Caco-2 (cell line): ENCODE results near the gene GFRA1. TPM values are rescaled to one million over a fixed set of nuclear protein-coding genes. Genes with fewer than 3 reads are reported as not detected.

Experiments
- BruUV-seq: library from RNA; stranded (reverse); fragments of 400-500 nt; replicated peaks from 2 replicates; lab custom pipeline; 2021; lab: Mats Ljungman, UMichigan
- CTCF ChIA-PET: fragments of 300-600 bp; sonication (Branson Sonifier 250); formaldehyde crosslinking; loops from one replicate; lab custom pipeline; 2022; ENCODE audit warnings: antibody characterized with exemption; lab: Charles Lee
- POLR2A ChIA-PET: fragments of 300-600 bp; sonication (Branson Sonifier 250); formaldehyde crosslinking; loops from one replicate; lab custom pipeline; 2022; ENCODE audit warnings: antibody characterized with exemption; lab: Charles Lee
- DNase-seq, 2 experiments: peaks; one replicate each; pipeline versions ENCODE4 v3.0.0 to v3.0.0-alpha.2; 2020 to 2022
- H3K27me3 ChIP-seq: replicated peaks from 2 replicates; pipeline ENCODE4 v1.6.0; 2011; ENCODE audit warnings: low read length; ENCODE audit not compliant: control insufficient read depth, insufficient read depth
- H3K36me3 ChIP-seq: 2 replicates; pipeline ENCODE4 v1.5.1; 2011; ENCODE audit warnings: low read length; ENCODE audit not compliant: control insufficient read depth, insufficient read depth
- H3K4me1 ChIP-seq: fragments of 250-450 bp; sonication (Bioruptor Pico); 2 replicates; pipeline ENCODE4 v1.5.1; 2020; ENCODE audit warnings: mild to moderate bottlenecking
- H3K4me3 ChIP-seq: 2 replicates; pipeline ENCODE4 v1.5.1; 2011; ENCODE audit warnings: low read depth, mild to moderate bottlenecking, control low read depth, low read length
- H3K9me3 ChIP-seq: fragments of 250-450 bp; sonication (Bioruptor Pico); 2 replicates; pipeline ENCODE4 v1.5.1; 2020; ENCODE audit warnings: mild to moderate bottlenecking, moderate library complexity
- H3K27ac Mint-ChIP-seq: one replicate; pipeline ENCODE4 v1.8.0; 2022; ENCODE audit warnings: mixed read lengths; ENCODE audit not compliant: unreplicated experiment
- H3K27me3 Mint-ChIP-seq: one replicate; pipeline ENCODE4 v1.8.0; 2022; ENCODE audit warnings: mixed read lengths; ENCODE audit not compliant: insufficient read depth, unreplicated experiment
- H3K36me3 Mint-ChIP-seq: one replicate; pipeline ENCODE4 v1.8.0; 2022; ENCODE audit warnings: mild to moderate bottlenecking, mixed read lengths; ENCODE audit not compliant: insufficient read depth, unreplicated experiment
- H3K4me1 Mint-ChIP-seq: one replicate; pipeline ENCODE4 v1.8.0; 2022; ENCODE audit warnings: low read depth, mixed read lengths; ENCODE audit not compliant: unreplicated experiment
- H3K4me3 Mint-ChIP-seq: one replicate; pipeline ENCODE4 v1.8.0; 2022; ENCODE audit warnings: mild to moderate bottlenecking, moderate library complexity, mixed read lengths; ENCODE audit not compliant: unreplicated experiment
- H3K9me3 Mint-ChIP-seq: one replicate; pipeline ENCODE4 v1.8.0; 2022; ENCODE audit warnings: mixed read lengths; ENCODE audit not compliant: unreplicated experiment
- CTCF ChIP-seq, 2 experiments: fragments of 200-600 bp in 1 of 2; IDR thresholded peaks; 1 replicate in 1 of 2; 2 replicates in 1 of 2; pipeline versions ENCODE4 v1.5.1 to v1.8.0; 2011 to 2022; ENCODE audit warnings: antibody characterized with exemption in 1 of 2, control low read depth in 1 of 2, inconsistent platforms in 1 of 2, low read depth in 1 of 2, low read length in 1 of 2, mild to moderate bottlenecking in 1 of 2, moderate library complexity in 1 of 2; ENCODE audit not compliant: insufficient read depth in 1 of 2, severe bottlenecking in 1 of 2, unreplicated experiment in 1 of 2
- intact Hi-C: fragments of 100-400 bp; cut with micrococcal nuclease; formaldehyde crosslinking; loops from one replicate; pipeline ENCODE4 v1.10.0; 2022; ENCODE audit not compliant: unreplicated experiment
- total RNA-seq: library from RNA; stranded (reverse); gene quantifications from 2 replicates; pipeline ENCODE4 v1.2.3, GENCODE V29; 2022

GFRA1 gene
- total RNA-seq, 1 experiment from 2014 or later, result not detected

GRCh38 chr10:116069856-116070255, 203.2 kb downstream of the GFRA1 start:
- intact Hi-C loops, result no loop called here
- Mint-ChIP-seq H3K36me3 (no peaks in the 10 kb centered on the region), H3K4me3 (no peak overlapping the region), H3K27me3 (no peaks in the 10 kb centered on the region), H3K9me3 (no peaks in the 10 kb centered on the region), H3K4me1 (peaks cover 11% of the 10 kb centered on the region), H3K27ac (no peak overlapping the region)
- Histone ChIP-seq H3K36me3 (no peaks in the 10 kb centered on the region), H3K4me1 (peaks cover 15% of the 10 kb centered on the region), H3K4me3 (no peak overlapping the region), H3K27me3 (no peaks in the 10 kb centered on the region), H3K9me3 (no peaks in the 10 kb centered on the region)
- TF ChIP-seq CTCF (IDR thresholded peaks at IDR 0.05; ENCODE audit: insufficient read depth in 1 of 2, low read depth in 1 of 2, low read length in 1 of 2, severe bottlenecking in 1 of 2, unreplicated experiment in 1 of 2), result no peak
- DNase-seq, result no peak
- BruUV-seq, result no TSS peak
- POLR2A ChIA-PET, result no interaction called here
- CTCF ChIA-PET, result no interaction called here

GRCh38 chr10:116067825-116068224, 205.2 kb downstream of the GFRA1 start:
- H3K36me3 ChIP-seq, result no peaks in the 10 kb centered on the region
- no peak for TF ChIP-seq CTCF (IDR thresholded peaks at IDR 0.05; ENCODE audit: insufficient read depth in 1 of 2, low read depth in 1 of 2, low read length in 1 of 2, severe bottlenecking in 1 of 2, unreplicated experiment in 1 of 2)
- H3K27me3 ChIP-seq, result no peaks in the 10 kb centered on the region
- Mint-ChIP-seq H3K4me3 (no peak overlapping the region), H3K36me3 (no peaks in the 10 kb centered on the region), H3K4me1 (peaks cover 11% of the 10 kb centered on the region), H3K27ac (no peak overlapping the region), H3K9me3 (no peaks in the 10 kb centered on the region), H3K27me3 (no peaks in the 10 kb centered on the region)
- ChIA-PET POLR2A (no interaction called here), CTCF (no interaction called here)
- BruUV-seq, result no TSS peak
- no peak overlapping the region for H3K4me3 ChIP-seq
- DNase-seq, result no peak
- no peaks in the 10 kb centered on the region for H3K9me3 ChIP-seq
- intact Hi-C loops, result no loop called here
- peaks cover 20% of the 10 kb centered on the region for H3K4me1 ChIP-seq

- Histone ChIP-seq H3K9me3 (no peaks in the 10 kb centered on the region), H3K4me3 (no peak overlapping the region), H3K27me3 (no peaks in the 10 kb centered on the region), H3K36me3 (no peaks in the 10 kb centered on the region), H3K4me1 (peaks cover 18% of the 10 kb centered on the region)
- Mint-ChIP-seq H3K9me3 (no peaks in the 10 kb centered on the region), H3K4me3 (no peak overlapping the region), H3K4me1 (peaks cover 6% of the 10 kb centered on the region), H3K27me3 (no peaks in the 10 kb centered on the region), H3K36me3 (no peaks in the 10 kb centered on the region), H3K27ac (peak overlapping the region; percentile 39)
- BruUV-seq, result no TSS peak
- DNase-seq, result no peak
- intact Hi-C loops, result no loop called here
- CTCF ChIA-PET, result no interaction called here
- TF ChIP-seq CTCF (IDR thresholded peaks at IDR 0.05; ENCODE audit: insufficient read depth in 1 of 2, low read depth in 1 of 2, low read length in 1 of 2, severe bottlenecking in 1 of 2, unreplicated experiment in 1 of 2), result no peak
- POLR2A ChIA-PET, result no interaction called here
Measured at GRCh38 chr10:116063107-116063506, 209.9 kb downstream of the GFRA1 start.
